Activated T-helper 1 cell treated with anti-CD3 and anti-CD28 coated beads, Interleukin-2, amount 50 U/mL, for 16 hours (primary cell): ENCODE measurements around the gene ARF5.
A peak's percentile ranks its signal among the peaks of the same experiment; 100 is the strongest.
"Not testable (repeated sequence)": the region's sequence is repeated elsewhere in the genome, so short reads cannot be mapped to it uniquely, and the experiment has no call there.

Experiments used
- DNase-seq, 2 donors: peaks; one replicate each; pipeline ENCODE4 v3.0.0-alpha.2; 2020; ENCODE audit warnings: low read depth in 1 of 2, low spot score in 1 of 2

The ARF5 gene

GRCh38 chr7:127588019-127588696 lies at the start of gene ARF5:
Gene ARF5, plus strand, starts transcription at chr7:127588411. Its CDS starts 88 bp downstream, at chr7:127588499.
- DNase-seq: peak; percentile 72 to 86

- no peak for DNase-seq
Measured at GRCh38 chr7:127539116-127539515, 49.1 kb upstream of the ARF5 start.

GRCh38 chr7:127540461-127540860 lies 47.8 kb upstream of the ARF5 start:
- DNase-seq: not testable (repeated sequence)

- no peak for DNase-seq
Measured at GRCh38 chr7:127541548-127541947, 46.7 kb upstream of the ARF5 start.

GRCh38 chr7:127546313-127546712 lies 41.9 kb upstream of the ARF5 start:
- DNase-seq: no peak

- DNase-seq: no peak
Measured at GRCh38 chr7:127550247-127550646, 38.0 kb upstream of the ARF5 start.

- DNase-seq: no peak
Measured at GRCh38 chr7:127551941-127552340, 36.3 kb upstream of the ARF5 start.

- DNase-seq: no peak
Measured at GRCh38 chr7:127556404-127556803, 31.8 kb upstream of the ARF5 start.

GRCh38 chr7:127557803-127558202 lies 30.4 kb upstream of the ARF5 start:
- no peak for DNase-seq

GRCh38 chr7:127566242-127566641 lies 22.0 kb upstream of the ARF5 start:
- DNase-seq: no peak

- DNase-seq: not testable (repeated sequence)
Measured at GRCh38 chr7:127568034-127568433, 20.2 kb upstream of the ARF5 start.

- DNase-seq: no peak
Measured at GRCh38 chr7:127571741-127572505, 16.3 kb upstream of the ARF5 start.

- no peak for DNase-seq
Measured at GRCh38 chr7:127578036-127578684, 10.1 kb upstream of the ARF5 start.

GRCh38 chr7:127578711-127579275 lies 9.4 kb upstream of the ARF5 start:
- DNase-seq: no peak

GRCh38 chr7:127580612-127581011 lies 7.6 kb upstream of the ARF5 start:
- no peak for DNase-seq

GRCh38 chr7:127581716-127582115 lies 6.5 kb upstream of the ARF5 start:
- DNase-seq: no peak

GRCh38 chr7:127582361-127582760 lies 5.8 kb upstream of the ARF5 start:
- DNase-seq: no peak

- no peak for DNase-seq
Measured at GRCh38 chr7:127584648-127585043, 3.6 kb upstream of the ARF5 start.

GRCh38 chr7:127585044-127585953 lies 2.9 kb upstream of the ARF5 start, which contains the start of gene GCC1:
Gene GCC1, minus strand, starts transcription at chr7:127585596. Its CDS starts 414 bp downstream, at chr7:127585182.
- DNase-seq: peak; percentile 88 to 89

- no peak for DNase-seq
Measured at GRCh38 chr7:127586346-127586745, 1.9 kb upstream of the ARF5 start.

GRCh38 chr7:127587663-127588018 lies 570 bp upstream of the ARF5 start:
- DNase-seq: no peak
